ENCODE results near the gene LMOD2.

LMOD2 gene

GRCh38 chr7:123705211-123705901 lies 49.7 kb downstream of the LMOD2 start:
- H3K27me3 ChIP-seq = no peaks in the 10 kb centered on the region
- DNase-seq = no peak
- TF ChIP-seq, protein P1, sequence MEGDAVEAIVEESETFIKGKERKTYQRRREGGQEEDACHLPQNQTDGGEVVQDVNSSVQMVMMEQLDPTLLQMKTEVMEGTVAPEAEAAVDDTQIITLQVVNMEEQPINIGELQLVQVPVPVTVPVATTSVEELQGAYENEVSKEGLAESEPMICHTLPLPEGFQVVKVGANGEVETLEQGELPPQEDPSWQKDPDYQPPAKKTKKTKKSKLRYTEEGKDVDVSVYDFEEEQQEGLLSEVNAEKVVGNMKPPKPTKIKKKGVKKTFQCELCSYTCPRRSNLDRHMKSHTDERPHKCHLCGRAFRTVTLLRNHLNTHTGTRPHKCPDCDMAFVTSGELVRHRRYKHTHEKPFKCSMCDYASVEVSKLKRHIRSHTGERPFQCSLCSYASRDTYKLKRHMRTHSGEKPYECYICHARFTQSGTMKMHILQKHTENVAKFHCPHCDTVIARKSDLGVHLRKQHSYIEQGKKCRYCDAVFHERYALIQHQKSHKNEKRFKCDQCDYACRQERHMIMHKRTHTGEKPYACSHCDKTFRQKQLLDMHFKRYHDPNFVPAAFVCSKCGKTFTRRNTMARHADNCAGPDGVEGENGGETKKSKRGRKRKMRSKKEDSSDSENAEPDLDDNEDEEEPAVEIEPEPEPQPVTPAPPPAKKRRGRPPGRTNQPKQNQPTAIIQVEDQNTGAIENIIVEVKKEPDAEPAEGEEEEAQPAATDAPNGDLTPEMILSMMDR (IDR thresholded peaks at IDR 0.05; ENCODE audit: low read depth, low read length) = no peak
- H3K9me3 ChIP-seq = no peaks in the 10 kb centered on the region
- no peak overlapping the region for H3K4me3 ChIP-seq (ENCODE audit: low read depth, low read length)
- H3K36me3 ChIP-seq = peaks cover 35% of the 10 kb centered on the region
- peaks cover under 1% of the 10 kb centered on the region; the same call in 1 of the 2 replicates for H3K4me1 ChIP-seq

DNA sequence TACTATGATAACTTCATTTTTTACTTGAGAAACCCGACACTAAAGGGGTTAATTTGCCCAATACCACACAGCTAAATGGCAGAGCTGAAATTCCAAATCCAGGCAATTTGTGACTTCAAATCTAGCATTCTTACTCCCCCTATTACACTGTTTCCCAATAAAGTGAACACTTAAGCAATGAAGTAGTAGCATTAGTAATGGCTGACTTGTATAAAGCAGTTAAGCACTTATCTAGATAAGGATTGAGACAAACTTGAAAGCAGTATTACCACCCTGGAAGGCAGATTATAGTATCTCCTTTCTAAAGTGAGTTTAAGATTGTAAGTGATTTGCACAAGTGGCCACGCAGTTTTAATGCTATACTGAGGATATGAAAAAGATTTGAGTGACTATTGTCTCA lies 53.9 kb downstream of the LMOD2 start:
- DNase-seq = no peak
- peaks cover 28% of the 10 kb centered on the region for H3K36me3 ChIP-seq
- H3K4me3 ChIP-seq (ENCODE audit: low read depth, low read length) = no peak overlapping the region

DNA sequence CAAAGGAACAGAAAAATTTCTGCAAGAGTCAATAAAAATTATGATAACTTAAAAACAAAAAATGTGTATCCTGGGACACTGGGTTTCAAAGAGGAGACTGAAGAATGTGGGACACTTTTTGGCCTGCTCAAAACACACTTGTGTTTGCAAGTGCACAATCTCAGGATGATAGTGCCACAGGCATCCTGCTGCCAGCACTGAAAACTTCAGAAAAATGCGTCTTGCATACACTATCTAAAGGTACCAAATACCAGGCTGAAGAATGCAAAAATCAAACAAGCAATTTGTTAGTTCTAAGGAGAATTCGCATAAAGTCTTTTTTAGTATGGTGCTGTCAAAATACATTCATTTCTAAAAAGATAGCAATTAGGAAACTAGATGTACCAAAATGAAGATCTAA lies 55.0 kb downstream of the LMOD2 start:
- H3K4me1 ChIP-seq = peaks cover 5% of the 10 kb centered on the region; the same call in 1 of the 2 replicates
- TF ChIP-seq, protein P1 (IDR thresholded peaks at IDR 0.05; ENCODE audit: low read depth, low read length) = no peak
- H3K9me3 ChIP-seq = no peaks in the 10 kb centered on the region
- no peak overlapping the region for H3K4me3 ChIP-seq (ENCODE audit: low read depth, low read length)
- H3K27me3 ChIP-seq = no peaks in the 10 kb centered on the region
- DNase-seq = no peak
- peaks cover 17% of the 10 kb centered on the region for H3K36me3 ChIP-seq

More for the DNA sequence above, 53.9 kb downstream of the LMOD2 start:
- Histone ChIP-seq H3K9me3 (no peaks in the 10 kb centered on the region), H3K4me1 (peaks cover 5% of the 10 kb centered on the region; the same call in 1 of the 2 replicates), H3K27me3 (no peaks in the 10 kb centered on the region)
- TF ChIP-seq, protein P1 (IDR thresholded peaks at IDR 0.05; ENCODE audit: low read depth, low read length) = no peak

GRCh38 chr7:123711832-123712293 lies 56.2 kb downstream of the LMOD2 start:
- Histone ChIP-seq H3K9me3 (no peaks in the 10 kb centered on the region), H3K4me1 (peaks cover 5% of the 10 kb centered on the region; the same call in 1 of the 2 replicates), H3K27me3 (no peaks in the 10 kb centered on the region), H3K4me3 (ENCODE audit: low read depth, low read length) (no peak overlapping the region), H3K36me3 (peaks cover 8% of the 10 kb centered on the region; the same call in 1 of the 2 replicates)
- TF ChIP-seq, protein P1 (IDR thresholded peaks at IDR 0.05; ENCODE audit: low read depth, low read length) = no peak
- DNase-seq = no peak

DNA sequence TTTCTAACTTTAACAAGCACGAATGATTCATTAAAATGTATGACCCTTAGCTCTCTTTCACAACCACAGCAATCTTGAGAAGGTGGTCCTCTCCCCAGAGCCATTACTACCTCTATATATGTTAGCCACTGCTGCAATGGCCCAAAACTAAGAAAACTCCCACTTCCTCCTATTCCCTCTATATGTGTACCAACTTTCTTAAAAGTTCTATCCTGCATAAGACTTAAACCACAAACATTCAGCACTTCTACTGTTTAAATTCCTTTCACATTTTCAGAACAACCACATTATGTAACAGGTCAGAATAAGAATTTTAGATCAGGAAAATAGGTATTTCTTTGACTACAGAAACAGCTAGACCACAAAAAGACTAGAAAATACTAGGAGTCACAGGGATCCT lies 57.0 kb downstream of the LMOD2 start:
- H3K9me3 ChIP-seq = no peaks in the 10 kb centered on the region
- H3K4me3 ChIP-seq (ENCODE audit: low read depth, low read length) = no peak overlapping the region
- no peak for DNase-seq
- peaks cover 5% of the 10 kb centered on the region; the same call in 1 of the 2 replicates for H3K4me1 ChIP-seq
- peaks cover 6% of the 10 kb centered on the region; the same call in 1 of the 2 replicates for H3K36me3 ChIP-seq
- TF ChIP-seq, protein P1 (IDR thresholded peaks at IDR 0.05; ENCODE audit: low read depth, low read length) = no peak
- no peaks in the 10 kb centered on the region for H3K27me3 ChIP-seq
